GM19099 (cell line): ENCODE results near the gene SLC13A4.

ENCODE experiments used
- POLR2A ChIP-seq: IDR thresholded peaks from 3 replicates; pipeline ENCODE4 v1.6.1; 2011; ENCODE audit warnings: low read depth; ENCODE audit not compliant: insufficient read length; ENCODE audit errors: extremely low read depth

Gene SLC13A4

DNA sequence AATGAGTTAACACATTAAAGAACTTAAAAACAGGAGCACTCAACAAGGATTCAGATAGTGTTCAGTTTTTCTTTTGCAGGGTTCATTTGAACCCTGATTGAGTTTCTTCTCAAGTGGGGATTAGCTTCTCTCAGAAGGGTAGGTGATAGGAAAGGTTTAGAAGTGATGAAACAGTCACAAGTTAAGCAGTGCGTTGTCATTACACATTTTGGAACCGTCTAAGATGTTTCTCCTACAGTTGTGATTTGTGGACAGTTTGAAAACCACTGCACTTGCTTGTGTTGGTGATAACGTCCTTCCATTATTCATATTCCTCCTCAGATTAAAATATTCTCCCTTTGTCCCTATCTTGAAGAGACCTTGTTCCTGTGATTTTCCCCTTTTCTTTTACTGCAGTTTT, 62.9 kb downstream of the SLC13A4 start:
- TF ChIP-seq POLR2A, result no peak

DNA sequence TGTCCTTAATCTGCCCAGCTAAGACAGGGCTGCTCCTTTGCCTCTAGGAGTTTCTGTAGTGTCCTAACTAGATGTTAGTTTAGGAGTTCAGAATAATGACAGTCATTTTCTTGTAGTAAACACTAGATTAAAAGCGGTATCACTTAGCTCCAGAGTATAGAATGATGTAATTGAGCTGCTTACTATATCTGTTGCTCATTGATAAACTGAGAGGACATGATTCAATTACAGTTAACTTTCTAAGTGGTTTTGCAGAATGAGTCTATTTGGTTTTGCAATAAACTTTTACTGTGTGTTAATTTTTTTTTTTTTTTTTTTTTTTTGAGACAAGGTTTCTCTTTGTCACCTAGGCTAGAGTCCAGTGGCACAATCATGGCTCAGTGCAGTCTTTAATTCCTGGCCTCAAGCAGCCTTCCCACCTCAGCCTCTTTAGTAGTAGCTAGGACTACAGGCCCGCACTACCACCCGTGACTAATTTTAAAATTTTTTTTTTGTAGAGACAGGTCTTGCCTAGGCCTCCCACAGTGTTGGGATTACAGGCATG, 63.9 kb downstream of the SLC13A4 start:
- TF ChIP-seq POLR2A, result no peak

DNA sequence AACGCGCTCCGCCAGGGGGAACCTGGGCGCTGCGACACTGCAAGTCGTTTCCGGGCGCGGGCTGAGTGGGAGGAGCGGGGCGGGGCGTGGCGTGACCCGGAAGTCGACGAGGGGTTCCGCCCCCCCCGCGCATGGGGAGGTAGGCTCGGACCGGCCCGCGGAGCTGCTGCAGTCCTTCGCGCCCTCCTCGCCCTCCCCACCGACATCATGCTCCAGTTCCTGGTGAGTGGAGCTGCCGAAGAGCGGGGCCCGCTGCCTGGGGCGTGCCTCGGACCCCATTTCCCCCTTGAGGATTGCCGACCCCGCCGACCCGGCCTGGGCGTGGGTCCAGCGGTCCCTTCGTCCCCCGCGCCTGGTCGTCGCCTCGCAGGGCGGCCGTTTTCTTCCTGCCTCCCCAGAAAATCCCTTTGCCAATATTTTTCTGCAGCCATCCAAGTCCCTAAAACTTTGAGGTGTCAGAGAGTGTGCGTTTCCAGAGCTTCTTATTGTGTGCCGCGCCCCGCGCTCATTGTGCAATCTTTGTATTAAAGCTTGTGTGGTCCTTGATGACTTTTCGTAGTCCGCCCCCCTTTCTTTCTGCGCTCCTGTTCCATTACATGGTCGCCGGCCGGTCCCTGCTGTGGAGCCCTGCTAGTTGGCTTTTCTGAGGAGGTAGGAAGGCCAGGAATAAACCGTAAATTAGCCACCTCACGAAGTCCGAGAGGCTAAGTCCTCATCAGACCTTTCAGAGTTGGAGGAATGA, 65.4 kb downstream of the SLC13A4 start, which contains the start of gene STMP1:
Gene STMP1, plus strand, starts transcription at position 142 of the 742 bp plus-strand sequence.
- peak; percentile 97 for TF ChIP-seq POLR2A

DNA sequence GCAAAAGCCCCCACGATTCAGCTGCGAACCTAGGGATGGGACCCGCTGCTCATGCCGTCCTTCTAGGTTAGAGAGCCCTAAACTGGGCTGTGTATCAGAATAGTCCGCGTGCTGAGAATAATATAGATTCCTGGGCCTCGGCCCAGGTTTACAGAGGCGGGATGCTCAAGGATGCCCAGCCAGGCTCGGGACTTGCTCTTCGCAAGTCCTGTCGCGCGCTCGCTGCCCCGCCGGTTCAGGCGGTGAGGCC, 65.9 kb downstream of the SLC13A4 start:
- TF ChIP-seq POLR2A, result no peak

DNA sequence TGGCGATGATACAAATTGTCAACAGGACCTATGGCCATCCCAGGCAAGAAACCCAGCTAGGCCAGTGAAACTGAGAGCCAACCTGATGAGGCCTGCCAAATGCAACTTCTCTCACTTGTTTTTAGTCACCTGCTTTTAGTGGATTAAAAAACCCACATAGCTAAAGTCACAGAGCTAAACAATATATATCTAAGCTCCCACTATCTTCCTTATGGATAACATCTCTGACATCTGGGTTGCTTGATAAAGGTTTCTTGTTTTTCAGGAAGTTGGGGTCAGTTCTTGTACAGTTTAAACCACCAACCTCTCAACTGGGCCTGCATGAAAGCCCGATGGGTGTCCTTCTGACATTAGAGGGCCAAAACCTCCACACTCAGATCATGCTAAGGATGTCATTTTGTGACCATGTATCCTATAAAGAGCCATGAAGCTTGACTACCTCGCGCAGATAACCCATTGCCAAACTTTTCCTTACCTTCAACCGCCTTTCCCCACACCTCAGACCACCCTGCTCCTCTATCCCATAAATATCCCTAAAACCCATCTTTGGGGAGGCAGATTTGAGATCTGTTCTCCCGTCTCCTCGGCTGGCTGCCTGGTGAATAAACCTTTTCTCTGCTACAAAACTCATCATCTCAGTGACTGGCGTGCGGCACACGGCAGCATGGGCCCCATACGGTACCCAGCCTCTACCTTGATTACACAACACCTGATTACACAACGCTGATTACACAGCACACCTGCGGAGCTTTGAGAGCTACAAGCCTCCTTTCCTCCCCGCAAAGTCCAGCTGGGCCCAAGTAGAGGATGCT, 66.5 kb downstream of the SLC13A4 start:
- no peak for TF ChIP-seq POLR2A

DNA sequence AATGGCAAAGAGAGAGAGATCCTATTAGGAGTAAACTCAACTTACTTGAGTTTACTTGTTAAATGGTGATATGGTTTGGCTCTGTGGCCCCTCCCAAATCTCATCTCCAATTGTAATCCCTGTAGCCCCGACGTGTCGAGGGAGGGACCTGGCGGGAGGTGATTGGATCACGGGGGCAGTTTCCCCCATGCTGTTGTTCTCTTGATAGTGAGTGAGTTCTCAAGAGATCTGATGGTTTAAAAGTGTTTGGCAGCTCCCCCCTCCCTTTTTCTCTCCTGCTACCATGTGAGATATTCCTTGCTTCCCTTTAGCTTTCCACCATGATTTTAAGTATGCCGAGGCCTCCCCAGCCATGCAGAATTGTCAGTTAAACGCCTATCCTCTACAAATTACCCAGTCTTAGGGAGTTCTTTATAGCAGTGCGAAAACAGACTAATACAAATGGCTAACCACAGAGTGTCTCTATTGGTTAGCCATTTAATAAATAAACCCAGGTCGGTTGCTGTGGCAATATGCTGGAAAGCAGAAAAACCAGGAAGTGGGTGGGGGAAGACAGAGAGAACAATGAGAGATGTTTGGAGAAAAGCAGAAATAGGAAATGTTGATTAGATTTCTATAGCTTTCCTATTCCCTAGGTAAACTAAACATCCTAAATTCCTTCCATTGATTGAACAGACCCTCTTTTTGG, 68.7 kb downstream of the SLC13A4 start:
- no peak for TF ChIP-seq POLR2A

DNA sequence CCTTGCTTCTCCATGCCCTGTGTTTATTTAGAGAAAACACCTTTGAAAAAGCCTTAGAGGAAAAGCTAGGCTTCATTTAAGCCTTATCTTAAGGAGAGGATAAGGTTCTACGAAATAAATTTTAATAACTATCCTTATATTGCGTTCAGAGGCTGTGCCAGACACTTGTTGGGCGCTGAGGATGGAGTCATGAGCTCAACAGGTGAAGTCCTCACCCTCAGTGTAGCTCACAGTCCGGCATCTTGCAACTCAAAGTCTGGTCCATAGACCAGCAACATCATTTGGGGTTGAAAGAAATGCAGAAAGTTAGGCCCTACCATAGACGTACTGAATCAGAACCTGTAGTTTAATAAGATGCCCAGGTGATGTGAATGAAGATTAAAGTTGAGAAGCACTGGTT, 69.4 kb downstream of the SLC13A4 start:
- no peak for TF ChIP-seq POLR2A

DNA sequence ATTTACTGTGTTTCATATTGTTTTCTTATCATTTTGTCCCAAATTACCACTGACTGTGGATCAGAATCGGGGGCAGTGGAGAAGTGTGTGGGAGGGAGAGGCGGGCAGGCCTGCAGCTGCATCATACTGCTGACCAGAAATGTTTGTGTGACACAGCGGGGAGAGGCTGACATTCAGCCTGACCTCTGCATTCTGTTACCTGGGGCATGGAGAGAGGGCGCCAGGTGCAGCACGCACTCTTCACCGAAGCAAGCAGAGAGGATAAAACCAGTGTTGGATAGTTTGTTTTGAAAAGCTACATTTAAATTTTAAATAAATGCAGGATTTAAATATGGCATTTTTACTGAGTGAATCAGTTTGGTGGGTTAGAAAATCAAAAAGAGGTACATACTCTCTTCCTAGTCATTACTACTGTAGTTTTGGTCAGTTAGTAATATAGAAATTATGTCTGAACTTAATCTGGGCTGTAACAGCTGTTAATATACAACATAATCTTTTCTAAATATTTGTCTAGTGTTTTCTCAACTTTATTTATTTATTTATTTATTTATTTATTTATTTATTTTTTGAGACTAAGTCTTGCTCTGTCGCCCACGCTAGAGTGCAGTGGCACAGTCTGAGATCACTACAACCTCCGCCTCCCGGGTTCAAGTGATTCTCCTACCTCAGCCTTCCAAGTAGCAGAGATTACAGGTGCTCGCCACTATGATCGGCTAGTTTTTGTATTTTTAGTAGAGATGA, 74.5 kb downstream of the SLC13A4 start:
- TF ChIP-seq POLR2A, result no peak

DNA sequence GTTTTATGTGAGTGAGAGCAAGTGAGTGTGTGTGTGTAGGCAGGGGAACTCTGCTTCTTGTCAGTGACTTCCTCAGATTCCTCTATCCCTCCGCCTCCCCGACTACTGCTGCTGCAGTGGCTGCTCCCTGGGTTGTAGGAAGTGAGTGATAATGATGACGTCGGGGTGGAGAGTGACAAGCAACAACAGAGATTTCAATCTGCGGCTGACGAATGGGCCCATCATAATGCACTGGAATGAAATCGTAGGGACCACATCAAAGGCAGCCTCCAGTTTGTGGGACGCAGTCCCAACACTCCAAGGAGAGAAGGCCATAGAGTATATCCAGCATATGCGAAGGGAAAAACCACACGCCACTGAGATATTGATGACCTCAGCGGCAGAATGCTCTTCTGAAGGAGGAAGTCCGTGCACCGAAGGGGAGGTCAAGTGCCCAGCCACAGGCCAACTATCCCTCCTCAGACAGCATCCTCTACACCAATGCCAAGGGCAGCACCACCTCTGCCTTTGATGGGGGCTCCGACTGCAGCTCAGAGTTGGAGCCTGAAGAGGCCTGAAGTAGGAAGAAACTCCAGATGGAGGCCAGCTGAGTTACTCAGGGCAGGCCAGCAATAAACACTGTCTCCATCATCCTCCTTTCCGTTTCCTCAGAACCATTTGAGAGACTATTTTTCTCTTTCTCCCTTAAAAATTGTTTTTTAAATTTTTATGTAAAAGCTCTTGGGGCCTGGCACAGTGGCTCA, 77.0 kb downstream of the SLC13A4 start:
- TF ChIP-seq POLR2A, result no peak

DNA sequence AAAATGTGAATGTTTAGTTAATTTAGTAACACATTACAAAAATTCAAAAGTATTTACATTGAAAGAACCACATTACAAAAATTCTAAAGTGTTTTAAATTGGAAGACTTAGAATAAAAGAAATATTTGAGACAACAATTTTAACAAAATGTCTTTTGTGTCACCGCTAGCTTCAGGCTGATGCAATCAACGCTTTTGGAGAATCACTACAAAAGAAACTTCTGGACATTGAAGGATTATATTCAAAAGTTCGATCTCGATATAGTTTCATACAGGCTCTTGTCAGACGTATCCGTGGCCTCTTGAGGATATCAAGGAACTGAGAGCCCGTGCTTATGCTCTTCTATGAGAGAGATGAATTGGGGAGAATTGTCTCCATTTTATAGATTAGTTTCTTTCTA, 79.8 kb downstream of the SLC13A4 start:
- no peak for TF ChIP-seq POLR2A

DNA sequence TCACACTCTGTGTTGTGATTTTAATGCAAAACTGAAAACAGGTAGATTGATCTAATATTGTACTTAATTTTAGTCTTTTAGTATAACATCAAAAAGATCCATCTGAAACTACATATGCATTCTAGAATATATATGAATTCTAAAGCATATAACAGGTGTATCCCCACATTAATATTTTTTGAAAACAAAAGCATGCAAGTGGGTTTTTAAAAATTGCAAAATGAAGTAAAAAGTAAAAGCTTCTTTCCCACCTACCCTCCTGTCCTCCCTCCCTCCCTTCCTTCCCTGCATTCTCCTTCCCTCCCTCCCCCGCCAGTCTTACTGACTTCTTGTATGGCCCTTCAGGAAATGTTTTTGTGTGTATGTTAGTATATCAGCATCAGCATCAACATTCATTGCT, 80.2 kb downstream of the SLC13A4 start:
- no peak for TF ChIP-seq POLR2A

DNA sequence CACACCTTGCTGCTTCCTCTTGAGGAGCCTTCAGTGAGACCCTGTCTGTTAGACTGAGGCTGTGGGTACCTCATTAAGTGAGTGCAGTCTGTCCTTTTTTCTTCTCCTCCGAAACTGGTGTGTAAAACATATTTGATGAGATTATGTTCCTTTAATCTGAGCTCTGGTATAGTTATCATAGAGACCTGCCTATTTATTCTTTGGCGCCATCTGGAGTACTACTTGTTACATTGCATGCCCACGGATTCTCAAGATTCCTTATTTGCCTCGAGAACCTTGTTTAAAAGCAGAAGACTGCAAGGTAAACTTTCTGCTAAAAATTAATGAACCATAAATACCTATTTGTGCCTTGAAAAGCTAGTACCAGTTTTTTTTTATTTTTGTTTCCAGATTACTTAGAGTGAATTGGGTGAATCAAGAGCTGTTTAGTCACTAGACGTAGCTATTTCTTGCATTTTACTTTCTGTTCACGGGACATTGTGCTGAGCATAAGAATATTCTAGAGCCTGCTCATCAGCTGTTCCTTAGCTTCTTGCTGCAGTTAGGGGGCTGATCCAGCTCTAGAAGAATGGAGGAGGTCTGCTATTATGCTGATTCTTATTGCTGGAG, 82.6 kb downstream of the SLC13A4 start:
- TF ChIP-seq POLR2A, result no peak

DNA sequence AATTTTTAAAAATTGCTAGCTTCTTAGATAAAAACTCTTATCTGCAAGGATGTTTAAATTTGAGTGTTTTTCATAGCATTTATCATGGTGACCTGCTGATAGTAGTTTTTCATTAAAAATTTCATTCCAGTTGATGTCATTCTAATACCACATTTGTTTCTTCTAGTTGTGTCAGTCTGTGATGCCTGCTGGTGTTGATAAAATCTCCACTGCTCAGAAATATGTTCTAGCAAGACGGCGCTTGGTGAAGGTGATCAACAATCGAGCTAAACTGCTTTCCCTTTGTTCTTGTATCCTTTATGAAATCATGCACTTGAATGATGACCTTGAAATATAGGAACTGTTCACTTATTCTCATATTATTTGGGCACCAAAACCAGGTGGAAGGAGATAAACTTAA, 83.3 kb downstream of the SLC13A4 start:
- TF ChIP-seq POLR2A, result no peak

DNA sequence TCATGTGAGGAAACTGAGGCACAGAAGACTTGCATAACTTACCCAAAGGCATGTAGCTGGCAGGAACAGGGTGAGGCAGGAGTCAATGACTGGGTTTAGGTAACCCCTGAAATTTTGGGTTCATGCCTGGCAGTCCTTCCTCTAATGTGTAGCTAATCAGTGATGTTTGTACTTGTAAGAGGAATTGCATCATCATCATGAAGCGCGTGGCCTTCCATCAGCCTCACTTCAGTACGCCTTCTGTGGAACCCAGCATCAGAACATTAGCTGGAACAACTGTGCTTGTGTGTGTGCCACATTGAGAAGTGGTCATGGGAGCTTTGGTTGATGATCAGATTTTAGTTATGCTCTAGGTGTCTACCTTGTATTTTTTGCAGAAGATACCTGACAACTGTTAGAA, 83.8 kb downstream of the SLC13A4 start:
- TF ChIP-seq POLR2A, result no peak

DNA sequence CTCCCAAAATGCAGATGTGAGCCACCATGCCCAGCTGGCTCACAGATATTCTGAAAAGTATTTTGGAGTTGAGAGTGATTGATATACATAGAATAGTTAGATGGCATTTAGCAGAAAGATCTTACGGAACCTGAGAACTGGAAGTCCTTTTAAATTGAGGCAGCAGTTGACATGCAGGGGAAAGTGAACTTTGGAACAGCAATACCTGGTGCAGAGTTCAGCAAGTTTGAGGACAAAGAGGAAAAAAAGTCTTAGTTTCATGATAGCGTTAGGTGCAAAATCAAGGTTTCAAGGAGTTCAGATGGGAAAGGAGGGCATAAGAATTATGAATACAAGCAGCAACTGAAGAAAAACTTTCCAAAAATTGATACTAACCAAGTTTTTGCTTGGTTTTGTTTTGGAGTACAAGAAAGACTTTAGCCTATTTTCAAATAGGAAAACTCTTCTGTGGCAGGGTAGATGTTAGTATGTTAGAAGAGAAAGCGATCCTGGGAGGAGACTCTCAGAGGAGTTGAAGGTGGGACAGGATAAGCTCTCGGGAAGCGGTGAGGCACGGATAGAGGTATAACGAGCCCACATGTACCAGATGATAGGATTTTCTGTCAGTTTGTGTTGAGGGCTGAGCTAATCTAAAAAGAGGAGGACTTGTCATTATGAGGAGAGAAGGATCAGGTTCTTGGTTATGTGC, 93.7 kb downstream of the SLC13A4 start:
- no peak for TF ChIP-seq POLR2A
